GM12801 (cell line): ENCODE data around the gene LRRN4CL.

Experiments used
- CTCF ChIP-seq: IDR thresholded peaks from one replicate; pipeline ENCODE4 v1.5.1; 2011; ENCODE audit warnings: control low read depth; ENCODE audit not compliant: insufficient read length; ENCODE audit errors: extremely low read depth

The LRRN4CL gene

GRCh38 chr11:62726156-62726914, 37.0 kb upstream of the LRRN4CL start:
- TF ChIP-seq CTCF = no peak

GRCh38 chr11:62725646-62726045, 36.3 kb upstream of the LRRN4CL start:
- no peak for TF ChIP-seq CTCF

- TF ChIP-seq CTCF = no peak
Observed at GRCh38 chr11:62724171-62724570, 34.8 kb upstream of the LRRN4CL start.

GRCh38 chr11:62721994-62722393, 32.7 kb upstream of the LRRN4CL start:
- TF ChIP-seq CTCF = no peak

GRCh38 chr11:62719302-62719978, 30.1 kb upstream of the LRRN4CL start:
- no peak for TF ChIP-seq CTCF

GRCh38 chr11:62716816-62717215, 27.5 kb upstream of the LRRN4CL start:
- no peak for TF ChIP-seq CTCF

- TF ChIP-seq CTCF = no peak
Observed at GRCh38 chr11:62716206-62716605, 26.9 kb upstream of the LRRN4CL start.
